Stimulated activated CD8-positive, alpha-beta memory T cell treated with anti-CD3 and anti-CD28 coated beads, Interleukin-4, amount 100 ng/mL, for 24 hours (primary cell): ENCODE measurements around the gene MAGEA8.
"Not testable (repeated sequence)": the region's sequence is repeated elsewhere in the genome, so short reads cannot be mapped to it uniquely, and the experiment has no call there.

ENCODE experiments used
- DNase-seq: peaks from one replicate; pipeline ENCODE4 v3.0.0-alpha.2; 2020; ENCODE audit warnings: low read depth

The MAGEA8 gene

DNA sequence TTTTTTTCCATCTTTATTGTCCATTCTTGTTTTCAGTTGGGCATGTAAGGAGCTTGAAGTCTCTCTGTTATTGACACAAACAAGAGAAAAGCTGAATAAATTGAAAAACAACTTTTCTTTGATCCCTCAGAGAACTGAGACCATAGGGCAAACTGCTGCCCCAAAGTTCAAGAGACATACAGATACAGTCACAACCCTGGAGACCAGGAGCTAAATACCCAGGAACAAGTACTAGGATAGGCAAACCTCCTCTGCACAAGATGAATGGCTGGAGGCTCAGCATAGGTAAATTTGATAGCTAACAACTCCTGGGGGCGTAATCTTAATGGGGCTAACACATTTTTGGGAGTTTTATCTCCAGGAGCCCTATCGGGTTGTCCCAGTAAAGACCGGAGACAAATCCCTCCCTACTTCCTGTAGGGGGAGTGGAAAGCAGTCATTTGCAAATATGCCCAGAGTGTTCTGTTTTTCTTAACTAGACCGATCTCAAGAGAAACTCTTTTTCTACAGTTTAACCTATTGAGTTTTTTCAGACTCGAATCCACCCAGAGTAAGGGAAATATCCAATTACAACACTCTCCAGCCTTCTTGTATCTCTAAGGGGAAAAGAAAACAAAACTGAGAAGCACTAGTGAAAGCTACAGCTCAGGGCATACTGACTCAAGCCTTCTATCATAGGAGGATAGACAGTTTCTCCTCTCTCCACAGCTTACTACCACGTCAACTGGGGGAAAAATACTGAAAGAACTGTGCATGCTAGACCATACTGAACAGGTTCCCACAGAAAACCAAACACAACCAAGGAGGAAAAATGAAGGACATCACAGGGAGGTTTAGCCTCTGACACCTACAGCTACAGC is 23.1 kb downstream of the MAGEA8 start:
- DNase-seq: no peak

DNA sequence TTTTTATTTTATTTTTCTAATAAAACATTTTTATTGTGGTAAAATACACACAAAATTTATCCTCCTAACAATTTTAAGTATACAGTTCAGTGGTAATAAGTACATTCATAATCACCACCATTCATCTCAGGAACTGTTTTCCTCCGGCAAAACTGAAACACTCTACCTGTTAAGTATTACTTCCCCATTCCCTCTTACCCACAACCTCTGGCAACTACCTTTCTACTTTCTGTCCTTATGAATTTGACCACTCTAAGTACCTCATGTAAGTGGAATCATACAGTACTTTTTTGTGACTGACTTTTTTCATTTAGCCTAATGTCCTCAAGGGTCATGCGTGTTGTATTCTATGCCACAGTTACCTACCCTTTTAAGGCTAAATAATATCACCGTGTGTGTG is 27.3 kb downstream of the MAGEA8 start:
- DNase-seq: no peak

DNA sequence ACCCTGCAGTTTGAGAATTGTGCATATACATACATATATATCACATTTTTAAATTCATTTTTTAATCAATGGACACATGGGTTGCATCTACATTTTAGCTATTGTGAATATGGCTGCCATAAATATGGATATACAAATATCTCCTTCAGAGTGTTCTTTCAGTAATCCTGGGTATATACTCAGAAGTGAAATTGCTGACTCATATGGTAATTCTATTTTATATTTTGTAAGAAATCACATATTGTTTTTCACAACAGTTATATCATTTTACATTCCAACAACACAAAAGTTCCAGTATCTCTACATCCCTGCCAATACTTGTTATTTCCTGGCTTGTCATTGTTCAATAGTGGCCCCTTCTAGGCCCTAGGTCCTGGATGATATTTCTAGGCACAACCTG is 27.7 kb downstream of the MAGEA8 start:
- DNase-seq: no peak

DNA sequence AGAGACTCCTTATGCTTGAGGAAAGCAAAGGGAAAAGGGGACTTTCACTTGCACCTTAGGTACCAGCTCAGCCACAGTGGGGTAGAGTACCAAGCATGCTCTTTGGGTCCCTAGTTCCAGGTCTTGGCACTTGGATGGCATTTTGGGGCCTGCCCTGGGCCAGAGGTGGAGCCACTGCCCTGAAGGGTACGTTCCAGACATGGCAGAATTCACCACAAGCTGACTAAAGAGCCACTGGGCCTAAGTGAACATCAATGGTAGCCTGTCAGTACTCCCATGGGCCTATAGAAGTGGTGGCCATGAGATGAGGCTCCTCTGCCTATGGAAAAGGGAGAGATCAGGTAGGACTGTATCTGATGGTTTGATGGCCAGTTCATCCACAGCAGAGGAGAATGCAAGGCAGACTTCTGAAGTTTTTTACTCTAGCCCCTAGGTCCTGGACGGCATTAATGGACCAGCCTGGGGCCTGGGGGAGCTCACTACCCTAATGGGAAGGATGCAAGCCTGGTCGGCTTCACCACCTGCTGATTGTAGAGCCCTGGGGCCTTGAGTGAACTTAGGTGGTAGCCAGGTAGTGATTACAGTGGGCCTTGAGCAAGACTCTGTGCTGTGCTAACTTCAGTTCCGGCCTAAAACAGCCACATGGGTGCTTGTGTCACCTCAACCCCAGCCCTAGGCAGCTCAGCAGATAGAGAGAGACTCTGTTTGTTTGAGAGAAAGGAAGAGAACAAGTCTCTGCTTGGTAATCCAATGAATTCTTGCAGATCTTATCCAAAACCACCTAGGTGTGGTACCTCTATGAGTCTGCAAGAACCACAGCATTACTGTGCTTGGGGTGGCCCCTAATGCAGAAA is 28.6 kb downstream of the MAGEA8 start:
- no peak for DNase-seq

DNA sequence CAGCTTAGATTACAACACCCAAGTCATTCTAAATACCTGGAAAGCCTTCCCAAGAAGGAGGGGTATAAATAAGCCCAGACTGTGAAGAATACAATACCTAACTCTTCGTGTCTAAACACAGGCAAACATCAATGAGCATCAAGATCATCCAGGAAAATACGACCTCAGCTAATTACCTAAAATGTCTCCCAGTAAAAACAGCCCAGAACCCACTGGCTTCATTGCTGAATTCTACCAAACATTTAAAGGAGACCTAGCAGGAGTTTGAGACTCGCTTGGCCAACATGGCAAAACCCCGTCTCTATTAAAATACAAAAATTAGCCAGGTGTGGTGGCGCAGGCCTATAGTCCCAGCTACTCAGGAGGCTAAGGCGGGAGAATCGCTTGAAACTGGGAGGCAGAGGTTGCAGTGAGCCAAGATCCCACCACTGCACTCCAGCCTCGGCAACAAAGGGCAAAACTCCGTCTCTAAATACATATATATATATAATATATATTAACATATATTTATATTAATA is 29.3 kb downstream of the MAGEA8 start:
- DNase-seq: no peak

DNA sequence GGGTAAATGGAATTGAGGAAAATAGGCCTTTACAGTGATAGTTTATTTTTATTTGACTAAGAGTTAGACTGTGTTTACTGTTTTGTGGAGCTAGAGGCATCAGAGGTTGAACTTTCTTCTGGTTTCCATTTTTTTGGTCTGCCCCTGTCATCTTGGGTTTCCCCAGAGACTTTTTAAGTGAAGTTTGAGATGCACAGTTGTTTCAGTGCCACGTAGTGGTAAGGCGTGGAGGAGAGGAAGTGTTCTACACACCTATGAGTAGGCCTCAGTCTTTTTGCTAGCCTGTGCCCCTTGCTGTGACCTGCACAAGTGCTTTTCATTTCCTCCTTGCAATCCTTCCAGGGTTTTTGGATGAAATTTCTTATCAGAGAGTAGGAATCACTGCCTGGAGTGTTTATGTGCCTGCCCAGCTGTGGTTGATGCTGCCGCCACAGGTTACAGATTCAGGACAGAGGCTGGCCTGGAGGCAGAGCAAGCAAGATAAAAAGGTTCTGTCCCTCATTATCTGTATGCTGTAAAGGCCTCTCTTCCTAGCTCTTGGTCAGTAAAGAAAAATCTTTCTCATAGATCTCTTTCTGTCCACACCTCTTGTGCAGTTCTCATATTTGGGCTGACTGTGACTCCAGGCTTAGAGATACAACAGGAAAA is 35.9 kb downstream of the MAGEA8 start:
- DNase-seq: no peak

DNA sequence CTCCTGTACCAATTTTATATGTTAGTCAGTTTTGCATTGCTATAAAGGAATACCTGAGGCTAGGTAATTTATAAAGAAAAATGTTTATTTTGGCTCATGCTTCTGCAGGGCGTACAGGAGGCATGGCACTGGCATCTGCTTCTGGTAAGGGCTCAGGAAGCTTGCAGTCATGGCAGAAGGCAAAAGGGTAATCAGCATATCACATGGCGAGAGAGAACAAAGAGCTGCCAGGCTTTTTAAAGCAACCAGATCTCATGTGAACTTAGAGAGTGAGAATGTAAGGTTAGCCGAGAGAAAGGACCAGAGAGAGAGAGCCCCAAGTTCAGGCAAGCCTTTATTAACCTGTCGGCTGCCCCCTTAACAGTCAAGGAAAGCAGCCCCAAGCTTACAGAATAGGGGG is 42.9 kb downstream of the MAGEA8 start:
- not testable (repeated sequence) for DNase-seq

DNA sequence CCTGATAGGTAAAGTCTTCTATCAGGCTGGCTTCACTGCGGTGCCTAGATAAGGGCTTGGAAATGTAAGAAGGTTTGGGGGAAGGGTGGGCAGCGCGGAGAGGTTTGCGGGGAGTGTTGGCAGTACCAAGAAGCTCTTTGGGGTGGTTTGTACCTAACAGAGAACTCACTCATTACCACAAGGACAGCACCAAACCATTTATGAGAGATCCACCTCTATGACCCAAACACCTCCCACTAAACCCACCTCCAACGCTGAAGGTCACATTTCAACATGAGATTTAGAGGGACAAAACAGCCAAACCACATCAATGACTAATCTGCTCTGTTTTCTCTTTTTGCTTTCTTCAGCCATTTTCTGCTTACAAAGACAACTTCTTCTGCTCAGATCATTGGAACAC is 43.5 kb downstream of the MAGEA8 start:
- not testable (repeated sequence) for DNase-seq

DNA sequence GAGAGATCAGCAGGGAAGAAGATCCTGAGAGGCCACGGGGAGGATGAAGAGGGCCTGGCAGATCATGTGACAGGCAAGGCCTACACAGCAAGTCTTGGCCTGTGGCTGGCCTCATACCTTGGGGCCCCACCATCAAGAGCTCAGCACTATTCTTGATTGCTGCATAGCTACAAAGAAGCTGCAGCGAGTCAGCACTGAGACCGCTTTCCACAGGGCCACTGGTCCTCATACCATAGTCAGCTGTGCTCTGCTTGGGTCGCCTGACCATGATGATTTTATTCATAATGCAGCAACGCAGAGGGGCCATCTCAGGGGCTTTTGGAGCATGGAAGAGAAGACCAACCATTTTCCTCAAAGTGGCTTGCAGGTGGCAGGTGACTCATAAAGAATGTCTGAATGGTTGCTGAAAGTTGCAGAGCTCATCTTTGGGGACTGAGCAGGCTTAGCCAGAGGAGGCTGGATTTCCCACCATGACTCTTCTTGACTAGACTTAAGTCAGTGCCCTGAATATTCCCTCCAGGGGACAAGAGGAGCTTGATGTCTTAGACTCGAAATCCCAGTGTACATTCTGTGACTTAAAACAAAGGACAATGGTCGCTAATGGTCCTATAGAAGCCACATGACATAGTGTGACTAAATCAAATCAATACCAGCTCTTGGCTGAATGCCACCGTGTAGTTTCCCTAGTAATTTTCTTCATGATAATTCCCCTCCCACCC is 46.4 kb downstream of the MAGEA8 start:
- not testable (repeated sequence) for DNase-seq

DNA sequence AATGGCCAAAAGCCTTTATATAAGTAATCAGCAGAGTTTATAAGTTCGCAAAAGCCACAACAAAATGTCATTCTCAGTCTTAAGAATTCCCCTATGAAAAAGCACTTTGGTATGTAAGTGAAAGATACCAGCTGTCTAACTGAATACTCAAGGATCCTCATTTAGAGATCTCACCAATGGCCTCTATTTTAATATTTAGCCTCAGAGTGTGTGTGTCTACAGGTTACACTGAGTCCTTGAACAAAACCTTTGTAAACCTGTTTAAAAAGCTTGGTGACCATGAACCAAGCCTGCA is 46.9 kb downstream of the MAGEA8 start:
- not testable (repeated sequence) for DNase-seq

DNA sequence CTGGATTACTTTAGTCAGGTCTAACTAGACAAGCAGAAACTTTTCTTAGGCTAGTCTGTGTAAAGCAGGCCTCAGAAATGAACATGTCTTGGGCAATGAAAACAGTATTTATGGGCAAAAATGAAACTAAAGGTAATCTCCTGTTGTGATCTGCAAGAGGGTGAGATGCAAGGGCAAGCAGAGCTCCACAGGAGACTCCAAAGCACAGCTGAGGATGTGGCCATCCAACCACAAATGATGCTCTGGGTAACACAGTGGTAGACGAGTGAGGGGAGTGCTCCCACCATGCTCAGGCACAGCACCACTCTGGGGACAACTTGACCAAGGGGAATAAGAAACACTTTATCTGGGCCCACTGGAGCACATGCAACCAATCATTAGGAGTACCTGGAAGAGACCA is 47.7 kb downstream of the MAGEA8 start:
- DNase-seq: not testable (repeated sequence)

DNA sequence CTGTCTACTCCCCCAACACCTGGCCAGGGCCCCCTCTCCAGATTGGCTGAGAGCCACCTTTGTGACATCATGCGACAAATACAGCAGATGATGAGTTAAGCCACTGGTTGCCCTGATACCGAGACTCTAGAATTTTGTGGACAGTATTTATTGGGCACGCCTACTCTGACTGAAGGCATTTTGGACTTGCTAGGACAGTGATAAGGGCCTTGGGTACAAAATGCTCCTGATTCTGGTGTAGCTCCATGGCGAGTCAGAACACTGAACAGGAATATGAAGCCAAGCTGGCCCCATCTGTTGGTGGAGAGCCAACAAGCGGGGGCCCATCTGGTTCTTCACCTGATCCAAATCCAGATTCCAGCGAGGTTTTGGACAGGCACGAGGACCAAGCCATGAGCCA is 48.4 kb downstream of the MAGEA8 start, which contains the start of gene HSFX4:
Gene HSFX4 (plus strand): TSS at position 174 of the 400 bp plus-strand sequence. CDS start 72 bp downstream, at position 246.
- not testable (repeated sequence) for DNase-seq

DNA sequence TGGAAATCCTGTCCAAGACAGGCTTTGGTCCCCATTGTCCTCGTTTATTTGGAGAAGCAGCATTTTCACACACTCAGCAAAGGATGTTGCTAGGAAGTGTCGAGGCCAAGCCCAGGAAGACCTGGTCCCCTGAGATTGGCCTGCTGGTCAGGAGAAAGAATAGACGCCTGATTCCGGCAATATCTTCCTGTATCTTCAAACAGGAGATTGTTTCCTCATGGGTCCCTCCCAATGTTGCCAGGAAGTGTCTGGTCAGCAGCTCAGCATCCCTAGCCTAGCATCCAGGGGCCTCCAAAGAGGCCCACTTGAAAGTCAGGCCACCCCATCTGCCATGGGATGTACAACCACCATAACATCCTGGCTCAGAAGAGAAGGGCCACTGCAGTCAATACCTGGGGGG is 50.4 kb downstream of the MAGEA8 start:
- not testable (repeated sequence) for DNase-seq

DNA sequence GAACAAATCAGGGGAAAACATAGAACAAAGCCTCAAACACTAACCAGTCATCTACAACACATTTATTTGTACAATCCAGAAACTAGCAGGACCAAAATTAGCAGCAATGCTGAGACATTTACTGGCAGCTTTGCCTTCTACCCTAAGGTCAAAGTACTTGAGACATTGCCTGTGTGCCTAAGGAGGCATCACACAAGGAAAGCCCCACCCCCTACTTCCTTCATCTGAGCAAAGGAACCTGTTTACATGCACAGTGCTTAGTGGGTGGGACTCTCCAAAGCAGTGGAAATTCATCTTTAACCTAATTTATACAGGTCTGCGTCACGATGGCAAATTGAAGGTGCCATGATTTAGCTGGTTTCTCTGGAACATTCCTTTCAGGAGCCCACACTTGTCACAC is 51.2 kb downstream of the MAGEA8 start:
- DNase-seq: not testable (repeated sequence)

DNA sequence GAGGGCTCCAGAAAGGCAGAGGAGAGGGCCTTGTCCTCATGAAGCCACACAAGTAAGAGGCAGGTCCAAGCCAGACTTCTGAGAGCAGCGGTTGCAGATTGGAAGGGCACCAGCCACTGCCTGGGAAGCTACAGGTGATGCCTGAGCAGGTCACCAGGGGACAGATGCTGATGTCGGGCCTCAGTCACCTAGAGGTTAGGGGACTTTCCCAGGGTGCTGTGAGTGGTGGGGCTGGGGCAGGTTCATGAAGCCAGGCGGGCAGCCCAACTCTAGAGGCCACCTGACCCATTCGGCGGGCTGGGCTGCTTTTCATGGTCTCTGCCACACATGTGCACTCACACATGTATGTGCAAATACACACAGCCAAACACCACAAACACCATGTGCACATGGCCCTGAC is 52.0 kb downstream of the MAGEA8 start:
- not testable (repeated sequence) for DNase-seq

DNA sequence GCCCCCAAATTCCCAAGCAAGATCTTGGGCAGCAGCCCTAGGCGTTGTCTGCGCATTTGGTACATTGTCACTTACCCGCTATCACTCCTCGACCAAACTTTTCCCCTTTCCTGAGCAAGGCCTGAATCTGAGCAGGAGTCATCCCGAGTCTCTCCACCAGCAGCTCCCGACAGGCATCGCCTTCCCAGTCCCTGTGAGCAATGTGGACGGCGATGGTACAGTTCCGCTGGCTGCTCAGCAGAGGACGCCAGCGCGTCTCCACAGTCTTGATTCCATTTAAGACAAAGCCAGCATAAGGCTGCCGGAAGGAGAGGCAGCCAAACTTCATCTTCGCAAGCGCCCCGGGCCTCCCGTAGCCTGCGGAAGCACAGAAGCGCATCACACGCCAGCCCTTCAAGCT is 52.6 kb downstream of the MAGEA8 start:
- DNase-seq: not testable (repeated sequence)
